DMS153 treated with DMSO at 0.1 percent for 48 hours (cell line): ENCODE measurements around the gene CCT8L2.
"Not testable (repeated sequence)": the region's sequence is repeated elsewhere in the genome, so short reads cannot be mapped to it uniquely, and the experiment has no call there.

Experiments used
- DNase-seq: peaks from one replicate; lab custom pipeline; 2025; ENCODE audit not compliant: unreplicated experiment; lab: John Stamatoyannopoulos, UW

CCT8L2 gene

GRCh38 chr22:16592710-16593109 is at the start of gene CCT8L2:
Gene CCT8L2 (minus strand): TSS chr22:16592810. CDS start chr22:16592550, 260 bp downstream.
- DNase-seq: not testable (repeated sequence)

GRCh38 chr22:16635442-16635841 is 42.8 kb upstream of the CCT8L2 start:
- DNase-seq: not testable (repeated sequence)

DNA sequence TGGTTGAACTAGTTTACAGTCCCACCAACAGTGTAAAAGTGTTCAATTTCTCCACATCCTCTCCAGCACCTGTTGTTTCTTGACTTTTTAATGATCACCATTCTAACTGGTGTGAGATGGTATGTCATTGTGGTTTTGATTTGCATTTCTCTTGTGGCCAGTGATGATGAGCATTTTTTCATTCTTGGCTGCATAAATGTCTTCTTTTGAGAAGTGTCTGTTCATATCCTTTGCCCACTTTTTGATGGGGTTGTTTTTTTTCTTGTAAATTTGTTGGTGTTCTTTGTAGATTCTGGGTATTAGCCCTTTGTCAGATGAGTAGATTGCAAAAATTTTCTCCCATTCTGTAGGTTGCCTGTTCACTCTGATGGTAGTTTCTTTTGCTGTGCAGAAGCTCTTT is 41.5 kb upstream of the CCT8L2 start:
- DNase-seq: not testable (repeated sequence)

DNA sequence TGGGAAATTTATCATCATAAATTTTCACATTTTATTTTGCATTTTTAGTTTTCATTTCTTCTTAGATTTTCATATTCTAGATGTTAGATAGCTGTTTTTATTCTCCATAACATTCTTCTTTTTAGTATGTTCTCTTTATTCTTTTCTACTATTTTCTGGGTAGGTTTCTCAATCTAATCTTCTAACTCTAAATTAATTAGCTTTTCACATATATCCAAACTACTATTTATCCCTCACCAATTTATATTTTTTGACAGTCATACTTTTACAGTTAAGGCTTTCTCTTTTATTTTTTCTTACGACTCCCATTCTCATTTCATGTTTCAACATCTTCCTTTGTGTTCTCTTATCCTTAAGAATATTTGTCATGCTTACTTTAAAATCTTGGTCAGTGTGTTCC is 35.9 kb upstream of the CCT8L2 start:
- not testable (repeated sequence) for DNase-seq

- not testable (repeated sequence) for DNase-seq
Measured at GRCh38 chr22:16625018-16625417, 32.4 kb upstream of the CCT8L2 start.

DNA sequence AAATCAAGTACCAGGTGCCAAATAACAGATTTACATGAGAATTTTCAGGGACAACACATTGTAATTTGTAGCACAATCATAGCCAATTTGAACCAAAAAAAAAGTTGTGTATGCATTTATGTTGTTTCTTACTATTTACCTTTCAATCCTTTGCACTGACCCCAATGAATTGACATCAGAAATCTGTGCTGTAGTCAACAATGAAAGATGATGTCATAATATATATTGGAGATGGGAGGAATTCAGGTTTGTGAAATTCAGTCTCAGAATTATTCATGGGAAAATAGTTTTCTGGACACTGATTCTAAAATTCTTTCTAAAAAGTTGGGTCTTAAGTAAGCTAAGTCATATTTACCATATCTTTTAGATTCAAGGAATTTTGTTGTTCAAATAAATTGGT is 31.0 kb upstream of the CCT8L2 start:
- not testable (repeated sequence) for DNase-seq

DNA sequence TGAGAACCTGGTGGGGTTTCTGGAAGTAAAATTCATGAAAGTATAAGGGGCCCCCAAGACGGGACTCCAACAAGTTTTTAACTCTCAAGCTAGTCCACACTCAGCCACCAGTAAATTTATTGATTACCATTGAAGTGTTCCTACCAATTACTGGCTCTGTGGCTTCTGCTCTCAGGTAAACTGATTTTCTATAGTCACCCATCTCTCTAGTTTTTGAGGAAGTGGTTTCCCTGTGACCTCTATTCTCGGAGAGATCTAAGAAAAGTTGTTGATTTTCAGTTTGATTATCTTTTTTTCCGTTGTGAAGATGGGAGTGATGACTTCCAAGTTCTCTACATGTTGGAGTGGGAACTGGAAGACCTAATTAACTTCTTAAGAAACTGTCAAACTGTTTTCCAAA is 24.9 kb upstream of the CCT8L2 start:
- not testable (repeated sequence) for DNase-seq

GRCh38 chr22:16616390-16616938 is 23.9 kb upstream of the CCT8L2 start:
- not testable (repeated sequence) for DNase-seq

DNA sequence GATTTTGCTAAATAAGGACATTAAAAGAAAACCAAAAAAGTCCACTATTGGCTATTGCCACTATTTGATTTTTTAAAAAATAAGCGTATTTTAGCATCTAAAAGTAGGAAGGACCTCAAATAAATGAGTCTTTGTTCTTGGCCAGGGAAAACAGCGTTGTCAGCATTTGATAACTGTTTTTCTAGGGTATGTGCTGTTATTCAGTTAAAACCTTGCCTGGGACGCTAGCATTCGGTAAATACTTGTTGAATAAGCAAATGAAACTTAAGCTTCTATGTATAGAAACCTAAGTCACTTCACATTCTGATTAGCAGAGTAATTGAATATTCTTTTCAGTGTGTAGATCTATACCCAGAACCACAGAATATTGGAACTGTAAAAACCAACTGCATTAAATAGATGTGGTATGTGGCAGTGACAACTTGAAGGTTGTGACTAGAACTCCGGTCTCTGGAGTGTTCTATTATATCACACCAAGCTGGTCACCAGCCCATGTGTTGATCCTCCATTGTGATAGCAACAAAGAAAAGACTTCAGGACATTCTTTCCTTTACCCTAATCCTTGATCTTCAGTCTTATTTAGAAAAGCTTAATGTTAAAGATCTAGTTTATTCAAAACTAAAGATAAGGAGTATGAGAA is 23.1 kb upstream of the CCT8L2 start:
- DNase-seq: not testable (repeated sequence)

DNA sequence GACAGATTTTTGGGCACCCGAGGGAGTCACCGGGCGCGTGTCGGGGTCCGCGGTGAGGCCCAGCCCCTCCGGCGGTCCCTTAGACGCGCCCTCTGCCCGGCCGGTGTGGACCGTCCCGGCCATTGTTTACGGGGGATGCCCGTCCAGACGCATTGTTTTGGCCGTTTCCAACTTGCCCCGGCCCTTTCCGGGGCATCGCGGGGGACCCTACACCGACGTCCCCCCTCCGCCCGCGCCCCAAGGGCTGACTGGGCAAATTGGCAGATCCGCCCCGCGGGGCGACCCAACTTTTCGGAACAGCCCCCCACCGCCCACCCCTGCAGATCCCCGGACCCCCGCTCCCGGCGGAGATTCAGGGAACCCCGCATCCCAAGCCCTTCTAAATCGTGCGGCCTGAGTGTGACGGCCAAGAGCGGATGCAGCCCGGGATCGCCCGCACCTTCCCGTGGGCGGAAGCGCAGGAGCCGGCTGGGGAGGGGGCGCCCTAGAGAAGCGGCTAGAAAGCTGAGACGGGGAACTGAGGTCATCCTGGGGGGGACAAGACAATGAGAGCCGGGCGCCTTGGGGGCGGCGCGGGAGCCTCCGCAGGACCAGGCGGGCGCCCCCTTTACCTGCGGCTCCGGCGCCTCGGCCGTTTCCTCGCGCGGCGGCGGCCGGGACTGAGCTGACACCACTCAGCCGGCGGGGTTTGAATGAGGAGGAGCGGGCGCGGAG is 17.1 kb upstream of the CCT8L2 start:
- DNase-seq: no peak

- no peak for DNase-seq
Measured at GRCh38 chr22:16608931-16609330, 16.3 kb upstream of the CCT8L2 start.

GRCh38 chr22:16604257-16604998 is 11.8 kb upstream of the CCT8L2 start:
- DNase-seq: not testable (repeated sequence)

- not testable (repeated sequence) for DNase-seq
Measured at GRCh38 chr22:16603770-16604242, 11.2 kb upstream of the CCT8L2 start.

- no peak for DNase-seq
Measured at GRCh38 chr22:16603448-16603768, 10.8 kb upstream of the CCT8L2 start.

- DNase-seq: not testable (repeated sequence)
Measured at GRCh38 chr22:16602728-16603447, 10.3 kb upstream of the CCT8L2 start.

DNA sequence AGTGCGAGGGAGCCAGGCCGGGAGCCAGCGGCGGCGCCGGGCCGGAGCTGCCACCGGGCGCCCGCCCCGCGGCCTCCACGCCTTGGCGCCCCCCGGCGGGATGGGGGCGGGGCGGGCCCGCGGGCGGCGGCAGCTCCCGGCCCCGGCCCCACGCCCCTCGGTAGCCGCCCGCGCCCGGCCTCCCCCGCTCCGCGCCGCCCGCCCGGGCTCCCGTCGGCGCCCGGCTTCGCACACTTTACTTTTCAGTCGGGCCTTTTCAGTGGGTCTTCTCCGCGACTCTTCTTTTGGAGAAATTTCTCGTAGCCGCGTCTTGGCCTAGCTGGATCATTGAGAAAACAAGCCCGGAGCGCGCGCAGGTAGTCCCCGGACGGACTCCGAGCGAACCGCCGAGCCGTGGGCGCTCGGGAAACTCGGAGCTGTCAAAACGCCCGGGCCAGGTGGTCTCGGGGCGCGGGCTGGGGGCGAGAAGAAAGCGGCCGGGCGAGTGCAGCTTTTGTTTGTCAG is 9.7 kb upstream of the CCT8L2 start:
- DNase-seq: not testable (repeated sequence)

DNA sequence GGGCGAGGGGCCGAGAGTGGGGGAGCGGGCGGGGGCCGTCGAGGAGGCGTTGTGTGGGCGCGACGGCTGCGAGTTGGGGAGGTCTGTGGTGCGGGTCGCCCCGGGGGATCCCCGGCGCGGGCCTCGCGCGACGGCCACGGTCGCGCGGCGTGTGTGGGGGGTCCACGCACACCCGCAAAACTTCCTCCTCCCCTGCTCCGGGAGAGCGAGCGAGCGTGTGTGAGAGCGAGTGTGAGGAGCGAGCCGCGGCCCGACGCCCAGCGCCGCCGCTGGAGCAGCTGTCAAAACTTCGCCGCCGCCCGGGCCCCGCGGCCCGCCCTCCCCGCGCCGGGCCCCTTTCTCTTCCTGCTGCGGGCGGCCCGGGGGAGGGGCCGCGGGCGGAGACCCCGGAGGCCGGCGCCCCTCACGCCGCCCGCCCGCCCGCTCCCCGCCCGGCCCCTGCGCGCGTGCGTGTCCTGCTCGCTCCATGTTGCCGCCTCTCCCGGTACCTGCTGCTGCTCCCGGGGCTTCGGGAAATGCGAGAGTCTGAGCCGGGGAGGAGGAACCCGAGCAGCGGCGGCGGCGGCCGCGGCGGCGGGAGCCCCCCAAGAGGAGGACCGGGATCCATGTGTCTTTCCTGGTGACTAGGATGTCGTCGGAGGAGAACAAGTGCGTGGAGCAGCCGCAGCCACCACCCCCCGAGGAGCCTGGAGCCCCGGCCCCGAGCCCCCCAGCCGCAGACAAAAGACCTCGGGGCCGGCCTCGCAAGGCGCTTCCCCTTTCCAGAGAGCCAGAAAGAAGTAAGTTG is 9.0 kb upstream of the CCT8L2 start:
- DNase-seq: no peak

- not testable (repeated sequence) for DNase-seq
Measured at GRCh38 chr22:16600644-16601436, 8.2 kb upstream of the CCT8L2 start.

- not testable (repeated sequence) for DNase-seq
Measured at GRCh38 chr22:16599648-16600047, 7.0 kb upstream of the CCT8L2 start.
